Measurements from ENCODE around the gene CSNK2A1.

The CSNK2A1 gene

GRCh38 chr20:563187-563586 is 19.6 kb upstream of the CSNK2A1 start:
- DNase-seq: no peak

- no peak for DNase-seq
These were observed 18.8 kb upstream of the CSNK2A1 start for GRCh38 chr20:562232-562897.

- DNase-seq: peak; percentile 68
These were observed 18.0 kb upstream of the CSNK2A1 start for GRCh38 chr20:561437-562231.

GRCh38 chr20:560680-561079 is 17.1 kb upstream of the CSNK2A1 start:
- DNase-seq: no peak

GRCh38 chr20:558117-558516 is 14.5 kb upstream of the CSNK2A1 start:
- no peak for DNase-seq

- no peak for DNase-seq
These were observed 13.4 kb upstream of the CSNK2A1 start for GRCh38 chr20:556984-557383.

- DNase-seq: no peak
These were observed 12.4 kb upstream of the CSNK2A1 start for GRCh38 chr20:555976-556385.

GRCh38 chr20:550611-551010 is 7.0 kb upstream of the CSNK2A1 start:
- DNase-seq: no peak

GRCh38 chr20:549722-550496 is 6.3 kb upstream of the CSNK2A1 start:
- no peak for DNase-seq

- DNase-seq: no peak
These were observed 5.3 kb upstream of the CSNK2A1 start for GRCh38 chr20:548906-549305.

- DNase-seq: no peak
These were observed 3.8 kb upstream of the CSNK2A1 start for GRCh38 chr20:547394-547793.

- no peak for DNase-seq
These were observed 2.8 kb upstream of the CSNK2A1 start for GRCh38 chr20:546353-546752.

GRCh38 chr20:544153-544725 is 649 bp upstream of the CSNK2A1 start:
- no peak for DNase-seq

GRCh38 chr20:542777-543368 is 717 bp downstream of the CSNK2A1 start:
- peak; percentile 41 for DNase-seq

- DNase-seq: no peak
These were observed 3.0 kb downstream of the CSNK2A1 start for GRCh38 chr20:540391-541201.

GRCh38 chr20:539848-540247 is 3.7 kb downstream of the CSNK2A1 start:
- DNase-seq: no peak

GRCh38 chr20:539191-539590 is 4.4 kb downstream of the CSNK2A1 start:
- no peak for DNase-seq

GRCh38 chr20:537983-538382 is 5.6 kb downstream of the CSNK2A1 start:
- DNase-seq: no peak

GRCh38 chr20:536426-537010 is 7.1 kb downstream of the CSNK2A1 start:
- DNase-seq: no peak

GRCh38 chr20:535958-536357 is 7.6 kb downstream of the CSNK2A1 start:
- DNase-seq: no peak

GRCh38 chr20:533526-533925 is 10.1 kb downstream of the CSNK2A1 start:
- no peak for DNase-seq

- DNase-seq: no peak
These were observed 11.1 kb downstream of the CSNK2A1 start for GRCh38 chr20:532530-532929.

Data from stimulated activated CD4-positive, alpha-beta T cell treated with anti-CD3 and anti-CD28 coated beads, Interleukin-15, amount 100 ng/mL, for 24 hours (primary cell).